COLO668 (cell line): ENCODE results near the gene CWC27.

Experiments
- DNase-seq: peaks from one replicate; lab custom pipeline; 2025; ENCODE audit not compliant: unreplicated experiment; lab: John Stamatoyannopoulos, UW

Gene CWC27

DNA sequence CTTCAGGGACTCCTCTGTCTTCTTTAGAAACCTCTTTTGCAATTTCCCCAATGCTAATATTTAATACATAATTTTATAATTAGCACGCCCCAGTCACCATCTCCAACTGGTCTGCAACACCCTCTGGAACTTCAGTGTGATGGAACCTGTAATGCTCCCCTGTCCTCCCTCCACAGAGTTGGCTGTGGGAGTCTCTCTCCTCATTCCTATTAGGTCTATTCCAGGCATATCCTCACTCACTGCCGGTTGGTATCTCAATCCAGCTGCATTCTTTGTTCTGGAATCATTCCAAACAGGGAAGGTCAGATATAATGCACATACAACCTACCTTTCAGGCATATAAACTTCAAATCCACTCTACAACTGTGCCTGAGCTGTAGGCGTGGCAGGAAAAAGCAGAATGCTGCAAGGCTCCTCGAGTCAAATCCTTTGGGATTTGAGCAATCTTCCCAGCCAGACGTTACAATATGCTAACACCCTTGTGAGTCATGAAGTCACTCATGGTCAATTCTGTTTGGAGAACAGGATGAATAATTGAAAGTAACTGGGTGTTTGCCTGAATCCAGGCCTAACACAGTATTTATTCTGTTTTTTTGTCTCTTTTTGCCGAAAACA lies 293.8 kb downstream of the CWC27 start:
- no peak for DNase-seq

DNA sequence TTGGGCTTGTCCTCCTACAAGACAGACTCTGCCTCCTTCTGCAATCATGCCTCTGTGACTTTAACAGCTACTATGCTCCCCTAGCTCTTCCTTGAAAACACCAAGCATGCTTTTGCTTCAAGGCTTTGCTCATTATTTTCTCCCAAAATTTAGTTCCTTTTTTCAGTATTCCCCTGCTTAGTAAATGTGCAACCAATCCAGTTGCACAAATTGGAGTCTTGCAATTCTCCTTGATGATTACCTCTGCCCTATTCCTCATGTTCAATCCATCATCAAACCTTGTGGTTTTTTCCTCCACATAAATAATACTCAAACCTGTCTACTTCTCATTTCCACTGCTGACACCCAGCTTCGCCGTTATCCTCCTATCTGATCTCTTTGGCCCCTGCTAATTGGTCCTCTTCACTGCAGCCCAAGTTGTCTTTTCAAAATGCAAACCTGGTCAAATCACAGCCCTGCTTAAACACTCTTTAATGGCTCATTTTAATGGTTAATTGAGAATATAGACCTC lies 296.3 kb downstream of the CWC27 start:
- no peak for DNase-seq

DNA sequence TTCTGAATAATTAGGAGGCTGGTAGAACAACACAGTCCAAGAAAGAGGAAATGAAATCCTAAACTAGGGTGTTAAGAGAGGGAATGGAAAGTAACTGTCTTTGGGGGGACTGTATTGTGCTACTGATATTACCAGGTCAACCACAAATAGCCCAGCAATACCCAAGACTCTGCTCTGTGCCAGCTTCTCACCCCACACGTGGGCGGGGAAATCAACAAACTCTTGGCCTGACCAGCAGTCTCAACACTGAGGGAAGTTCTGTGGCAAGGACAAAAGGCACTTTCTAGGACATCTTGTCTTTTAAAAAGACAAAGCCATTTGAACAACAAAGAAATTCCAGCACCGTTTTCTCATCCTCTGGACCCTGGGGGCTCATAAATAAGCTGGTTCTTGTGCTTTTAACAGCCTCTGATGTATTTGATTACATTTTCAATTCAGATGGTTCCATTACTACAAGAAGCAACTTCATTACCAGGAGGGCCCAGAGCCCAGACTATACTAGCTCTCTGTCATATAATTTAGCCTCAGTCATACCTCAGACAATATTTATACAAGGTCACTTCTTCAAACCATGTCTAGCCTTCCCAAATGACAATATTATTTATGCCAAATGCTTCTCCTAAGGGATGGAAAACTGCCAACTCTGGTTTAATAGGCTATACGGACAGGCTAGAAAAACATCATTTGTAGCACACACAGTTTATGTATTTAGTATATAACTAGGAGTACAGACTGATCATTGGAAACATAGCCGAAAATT lies 297.8 kb downstream of the CWC27 start:
- no peak for DNase-seq

DNA sequence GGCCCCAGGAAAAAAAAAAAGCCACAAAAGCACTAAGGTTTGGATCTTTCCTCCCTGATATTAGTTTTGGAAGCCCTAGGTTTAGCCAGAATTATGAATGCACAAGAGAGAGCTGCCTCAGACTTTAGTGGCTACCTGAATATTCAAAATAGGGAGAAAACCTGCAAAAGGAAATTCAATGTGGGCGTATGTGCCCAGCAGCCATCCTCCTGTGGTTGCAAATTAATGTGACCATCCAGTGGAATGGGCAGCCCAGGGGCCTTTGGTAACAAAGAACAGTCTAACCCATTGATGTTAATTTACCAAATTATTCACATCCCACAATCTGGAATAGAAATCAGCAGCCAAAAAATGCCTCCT lies 298.4 kb downstream of the CWC27 start:
- DNase-seq, result no peak
